ENCODE data around the gene ABT1. TPM values are rescaled to one million over a fixed set of nuclear protein-coding genes. Genes with fewer than 3 reads are reported as not detected.

ABT1 gene
- 19.0 and 21.3 TPM in 2 replicates for total RNA-seq (2014; rRNA removed; shearing (Covaris generic))

DNA sequence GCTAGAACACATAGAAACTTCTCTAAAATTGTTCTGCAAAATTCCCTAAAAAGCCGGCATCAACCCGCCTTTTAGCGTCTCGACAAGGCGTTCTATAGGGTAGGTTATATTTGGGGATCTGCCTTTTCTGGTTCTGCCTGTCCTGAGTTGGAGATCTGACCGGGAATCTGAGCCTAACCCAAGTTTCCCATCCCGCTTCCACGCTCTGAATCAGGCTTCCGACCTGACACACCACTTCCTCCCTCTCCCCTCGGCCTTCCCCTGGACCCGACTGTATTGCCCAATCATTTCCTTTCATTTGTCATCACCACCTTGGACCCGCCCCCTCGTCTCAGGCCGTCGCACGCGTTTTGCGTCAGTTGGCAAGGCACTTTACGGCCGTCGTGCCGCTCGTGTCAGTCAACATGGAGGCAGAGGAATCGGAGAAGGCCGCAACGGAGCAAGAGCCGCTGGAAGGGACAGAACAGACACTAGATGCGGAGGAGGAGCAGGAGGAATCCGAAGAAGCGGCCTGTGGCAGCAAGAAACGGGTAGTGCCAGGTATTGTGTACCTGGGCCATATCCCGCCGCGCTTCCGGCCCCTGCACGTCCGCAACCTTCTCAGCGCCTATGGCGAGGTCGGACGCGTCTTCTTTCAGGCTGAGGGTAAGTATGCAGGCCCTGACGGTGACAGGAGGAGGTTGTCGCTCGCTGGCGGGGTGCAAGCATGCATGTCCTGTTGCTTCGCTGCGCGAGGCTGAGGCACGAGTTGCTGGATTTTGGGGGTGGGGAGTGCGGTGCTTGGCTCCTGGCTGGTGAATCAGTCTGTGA lies at the start of gene ABT1:
Gene ABT1, plus strand, starts transcription at position 375 of the 810 bp plus-strand sequence. Its CDS starts 30 bp downstream, at position 405.

Other genes with a start within 250 kb of the ABT1 start
- gene BTN3A2, start 231.8 kb upstream of the ABT1 start, total RNA-seq (2014; rRNA removed; shearing (Covaris generic)) = 6.9 and 12.3 TPM in 2 replicates
- 11.1 and 14.2 TPM in 2 replicates for gene BTN2A2, start 213.8 kb upstream of the ABT1 start, total RNA-seq (2014; rRNA removed; shearing (Covaris generic))
- gene BTN3A1, start 194.7 kb upstream of the ABT1 start, total RNA-seq (2014; rRNA removed; shearing (Covaris generic)) = 5.9 and 6.6 TPM in 2 replicates
- gene BTN3A3, start 156.4 kb upstream of the ABT1 start, total RNA-seq (2014; rRNA removed; shearing (Covaris generic)) = 5.7 and 6.9 TPM in 2 replicates
- gene BTN2A1, start 139.0 kb upstream of the ABT1 start, total RNA-seq (2014; rRNA removed; shearing (Covaris generic)) = 8.3 and 8.8 TPM in 2 replicates
- not detected in 2 replicates for gene BTN1A1, start 96.7 kb upstream of the ABT1 start, total RNA-seq (2014; rRNA removed; shearing (Covaris generic))
- 38.3 and 54.1 TPM in 2 replicates for gene HMGN4, start 58.6 kb upstream of the ABT1 start, total RNA-seq (2014; rRNA removed; shearing (Covaris generic))
- gene ZNF322, start 62.8 kb downstream of the ABT1 start, total RNA-seq (2014; rRNA removed; shearing (Covaris generic)) = 4.4 and 6.3 TPM in 2 replicates

Measured in A375 (cell line).